HG03066 (cell line): ENCODE data around the gene VCX3A.
"Not testable (repeated sequence)": the region's sequence is repeated elsewhere in the genome, so short reads cannot be mapped to it uniquely, and the experiment has no call there.

Experiments
- ATAC-seq: cut with Tn5 transposase; IDR thresholded peaks from one replicate; pipeline ENCODE4 v1.9.1; 2021; ENCODE audit warnings: low read depth; ENCODE audit not compliant: unreplicated experiment

The VCX3A gene

DNA sequence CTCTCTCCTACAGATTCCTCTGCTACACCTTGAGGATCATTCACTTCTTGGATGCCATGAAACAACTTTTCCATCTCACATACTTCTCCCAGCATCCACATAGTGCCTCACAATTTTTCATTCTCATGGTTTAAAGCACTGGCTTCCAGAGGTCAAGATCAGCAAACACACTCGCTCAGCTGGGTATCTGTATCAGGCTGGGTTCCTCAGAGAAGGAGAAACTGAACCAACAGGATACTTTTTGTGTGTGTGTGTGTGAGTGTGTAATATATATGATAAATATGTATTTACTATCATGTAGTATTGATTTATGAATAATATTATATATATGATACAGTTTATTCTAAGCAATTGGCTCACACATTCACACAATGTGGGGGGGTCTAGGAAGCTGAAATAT lies at the start of gene VCX3A:
Gene VCX3A, minus strand, starts transcription at position 101 of the 400 bp plus-strand sequence. CDS start 621 bp downstream, outside the sequence.
- not testable (repeated sequence) for ATAC-seq

DNA sequence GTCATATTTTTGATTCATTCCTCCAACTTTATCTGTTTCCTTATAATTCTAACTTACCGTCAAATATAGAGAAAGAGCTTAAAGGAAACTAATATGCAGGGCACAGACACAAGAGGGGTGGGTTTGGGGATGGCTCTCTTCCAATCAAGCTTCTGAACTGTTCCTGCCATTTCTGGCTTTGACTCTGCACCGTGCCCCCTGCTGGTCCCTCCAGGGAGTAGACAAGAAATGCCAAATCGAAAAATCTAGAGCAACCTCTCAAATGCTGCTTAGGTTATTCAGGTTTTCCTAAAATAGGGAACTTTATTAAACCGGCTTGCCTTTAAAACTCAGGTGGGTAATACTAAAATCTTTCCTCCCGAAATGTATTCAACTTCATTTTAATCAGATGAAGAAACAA lies 39.8 kb upstream of the VCX3A start:
- no peak for ATAC-seq

DNA sequence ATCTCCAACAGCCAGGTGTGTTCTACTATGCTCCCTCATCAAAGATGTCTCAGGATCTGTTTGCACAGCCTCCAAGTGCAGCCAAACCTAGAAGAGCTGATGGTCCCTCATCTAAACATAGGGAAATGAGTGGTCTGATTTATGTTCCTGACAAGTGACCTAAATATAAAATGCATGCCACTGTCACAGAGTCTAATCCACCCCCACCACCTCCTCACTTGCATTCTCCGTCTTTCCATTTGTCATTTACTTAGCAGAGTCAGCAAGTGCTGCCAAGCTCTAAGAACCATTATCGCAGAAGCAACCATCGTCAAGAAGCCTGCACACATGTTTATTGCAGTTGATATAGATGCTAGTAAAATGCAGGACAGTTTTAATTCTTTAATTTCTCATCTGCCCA lies 33.1 kb upstream of the VCX3A start:
- no peak for ATAC-seq

DNA sequence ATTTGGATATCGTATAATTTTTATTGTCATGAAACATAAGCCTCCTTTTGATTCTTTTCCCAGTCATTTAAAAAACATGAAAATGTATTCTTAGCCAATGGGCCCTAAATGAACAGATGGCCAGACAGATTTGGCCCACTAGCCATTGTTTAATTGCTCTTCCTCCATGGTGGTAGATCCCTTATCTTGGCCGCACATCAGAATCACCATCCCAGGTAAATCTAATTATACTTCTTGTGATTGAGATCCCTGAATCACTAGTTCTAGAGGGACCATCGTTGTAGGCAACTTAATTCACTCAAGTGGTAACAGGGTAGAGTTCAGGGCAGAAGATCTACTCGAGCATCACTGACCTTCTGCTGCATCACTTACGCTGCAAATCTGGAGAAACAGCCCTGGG lies 24.1 kb upstream of the VCX3A start:
- ATAC-seq = no peak

DNA sequence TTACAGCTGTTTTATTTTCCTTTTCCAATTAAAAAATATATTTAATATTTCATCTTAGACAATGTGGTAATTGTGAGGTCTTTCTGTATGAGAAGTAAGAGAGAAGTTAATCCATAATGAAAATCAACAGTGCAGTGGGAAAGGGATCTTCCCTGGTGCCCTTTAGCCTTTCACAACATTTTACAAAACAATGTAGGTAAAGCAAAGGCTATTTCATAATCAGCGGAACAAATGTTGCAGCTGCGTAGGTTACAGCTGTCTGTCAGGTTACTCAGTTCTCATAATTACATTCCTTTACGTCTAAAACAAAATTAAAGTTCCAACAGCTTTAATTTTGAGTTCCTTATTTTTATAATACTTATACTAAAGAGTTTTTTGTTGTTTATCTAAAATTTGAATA lies 22.8 kb upstream of the VCX3A start:
- no peak for ATAC-seq

DNA sequence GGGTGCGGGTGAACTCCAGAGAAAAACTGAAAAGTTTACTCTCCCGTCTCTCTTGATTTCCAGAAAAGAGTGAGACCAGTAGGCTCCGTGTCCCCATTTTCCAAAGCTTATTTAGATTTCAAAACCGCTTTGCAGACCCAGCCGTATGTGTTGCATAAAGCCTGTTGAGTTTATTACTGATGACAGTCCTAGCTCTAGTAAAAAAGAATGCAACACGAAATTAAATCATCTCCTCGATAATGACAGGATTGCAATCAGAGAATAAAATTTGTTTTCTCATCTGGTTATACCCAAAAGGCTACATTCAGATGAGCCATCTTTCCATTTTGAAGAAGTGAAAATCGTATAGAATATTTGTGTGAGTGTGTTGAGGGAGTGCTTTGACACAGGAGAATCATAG lies 16.1 kb upstream of the VCX3A start:
- no peak for ATAC-seq

DNA sequence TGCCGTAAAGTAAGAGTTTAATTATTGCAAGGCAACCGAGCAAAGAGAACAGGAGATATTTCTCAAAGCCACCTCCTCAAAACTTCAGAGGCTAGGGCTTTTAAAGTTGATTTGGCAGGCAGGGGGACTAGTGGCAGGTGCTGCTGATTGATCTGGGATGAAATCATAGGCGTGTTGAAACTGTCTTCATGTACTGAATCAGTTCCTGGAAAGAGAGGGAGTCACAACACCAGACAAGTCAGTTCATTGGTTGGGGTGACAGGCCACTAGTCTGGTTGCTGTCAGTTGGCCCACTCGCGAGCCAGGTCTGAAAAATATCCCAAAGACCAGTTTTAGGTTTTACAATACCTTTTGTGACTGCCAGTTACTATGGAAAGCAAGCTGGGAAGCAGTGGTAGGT lies 10.8 kb upstream of the VCX3A start:
- no peak for ATAC-seq

DNA sequence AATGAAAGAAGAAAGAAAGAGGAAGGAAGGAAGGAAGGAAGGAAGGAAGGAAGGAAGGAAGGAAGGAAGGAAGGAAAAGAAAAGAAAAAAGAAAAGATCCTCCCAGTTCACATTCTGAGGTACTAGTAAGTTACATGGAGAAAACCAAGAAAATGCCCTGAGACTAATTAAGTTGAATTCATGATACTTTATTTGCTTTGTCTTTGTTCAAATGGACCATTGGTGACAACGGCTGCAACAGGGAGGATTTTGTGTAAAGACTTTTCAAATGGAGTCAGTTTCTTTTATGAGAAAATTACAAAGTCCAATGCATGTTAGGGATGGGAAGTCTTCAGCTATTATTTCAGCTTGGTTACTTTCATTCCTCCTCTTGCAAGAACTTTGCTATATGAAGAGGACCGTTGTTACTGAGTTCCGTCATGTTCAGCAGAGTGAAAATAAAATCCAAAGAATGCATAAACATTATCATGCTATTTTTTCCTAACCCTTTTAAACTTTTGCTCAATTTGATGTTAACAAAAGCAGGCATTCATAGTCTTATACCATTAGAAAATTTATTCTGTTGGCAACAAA lies 8.3 kb downstream of the VCX3A start:
- no peak for ATAC-seq

DNA sequence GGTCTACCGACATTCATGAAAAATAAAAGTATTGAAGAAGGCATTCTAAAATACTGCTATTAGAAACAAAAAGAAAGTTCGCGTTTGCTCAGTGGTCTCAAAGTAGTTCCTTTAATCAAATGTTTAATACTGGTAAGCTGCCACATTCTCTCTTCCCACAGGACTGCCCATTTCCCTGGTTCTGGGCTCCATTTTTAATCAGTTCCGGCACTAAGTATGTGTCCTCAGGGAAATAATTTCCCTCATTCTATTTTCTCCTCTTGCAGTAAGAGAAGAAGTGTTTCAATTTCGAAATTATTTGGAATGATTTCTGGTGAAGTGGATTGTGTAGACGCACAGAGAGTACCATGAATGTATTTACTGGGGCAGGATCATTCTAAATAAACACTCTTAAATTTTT lies 17.5 kb downstream of the VCX3A start:
- no peak for ATAC-seq

DNA sequence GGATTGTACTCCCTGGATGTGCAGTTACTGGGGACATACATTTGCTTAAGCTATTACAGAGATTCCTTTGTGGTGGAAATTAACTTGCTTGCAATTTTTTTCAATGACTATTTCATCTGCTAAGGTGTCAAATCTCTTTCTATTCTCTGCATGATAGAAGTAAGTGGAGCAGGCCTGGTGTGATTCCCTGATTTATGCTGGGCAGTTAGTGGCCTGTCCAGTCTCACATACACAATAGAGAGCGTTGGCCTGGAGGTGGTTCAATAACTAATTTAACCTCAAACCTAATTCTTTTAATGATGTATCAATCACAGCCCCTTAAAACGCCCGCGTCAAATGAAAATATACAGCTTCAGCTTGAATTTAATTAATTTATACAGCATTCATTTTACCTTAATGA lies 28.5 kb downstream of the VCX3A start:
- ATAC-seq = no peak

DNA sequence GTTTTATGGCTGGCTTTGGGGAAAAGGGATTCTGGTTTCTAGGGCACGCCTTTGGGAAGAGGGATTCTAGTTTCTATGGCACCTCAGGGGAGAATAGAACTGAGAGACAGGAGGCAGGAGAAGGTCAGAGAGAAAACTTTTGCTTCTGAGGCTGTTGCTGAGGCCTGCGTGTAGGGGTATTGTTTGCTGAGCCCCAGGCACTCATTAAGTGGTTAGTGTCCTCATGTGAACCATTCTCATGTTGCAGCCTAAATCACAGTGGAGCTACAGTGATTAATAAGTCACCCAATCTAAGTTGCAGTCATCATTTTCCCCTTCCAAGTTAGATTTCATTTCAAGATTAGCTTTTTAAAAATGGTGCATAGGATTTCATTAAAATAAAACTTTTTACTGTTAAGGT lies 29.0 kb downstream of the VCX3A start:
- no peak for ATAC-seq

DNA sequence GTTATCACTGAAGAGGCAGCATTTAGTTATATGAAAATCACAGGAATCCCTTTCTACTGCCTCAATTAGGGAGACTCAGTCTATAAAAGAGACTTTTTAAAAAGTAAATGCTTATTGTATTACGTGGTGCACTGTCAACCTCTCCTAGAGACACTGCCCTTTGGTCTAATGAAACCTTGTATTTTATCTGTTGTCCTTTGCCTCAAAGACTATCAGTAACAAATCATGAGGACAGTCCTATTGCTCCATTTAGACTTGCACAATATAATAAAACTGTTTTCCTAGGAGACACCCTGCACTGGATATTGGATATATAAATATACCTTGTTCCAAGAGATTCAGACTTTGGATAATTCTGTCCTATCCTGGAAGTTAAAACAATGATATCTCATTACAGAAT lies 34.2 kb downstream of the VCX3A start:
- ATAC-seq = no peak

DNA sequence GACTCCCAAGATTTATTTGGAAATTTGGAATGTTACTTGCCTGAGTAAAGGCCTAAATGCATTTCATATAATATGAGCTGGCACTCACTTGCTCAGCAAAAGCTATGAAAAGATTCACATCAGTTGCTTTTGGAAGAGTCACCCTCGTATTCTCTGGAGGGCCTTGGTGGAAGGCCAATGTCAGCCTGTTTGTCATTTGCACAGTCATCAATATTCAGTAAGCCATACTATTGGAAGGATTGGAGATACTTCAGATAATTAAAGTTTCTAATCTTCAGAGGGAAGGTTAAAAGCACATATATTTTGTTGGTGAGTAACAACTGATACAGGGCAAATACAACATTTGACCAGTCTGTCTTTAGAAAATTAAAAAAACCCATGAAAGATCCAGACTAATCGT lies 36.6 kb downstream of the VCX3A start:
- ATAC-seq = no peak
